ENCODE results near the gene PTP4A1. TPM values are rescaled to one million over a fixed set of nuclear protein-coding genes. Genes with fewer than 3 reads are reported as not detected.
A peak's percentile ranks its signal among the peaks of the same experiment; 100 is the strongest.

Gene PTP4A1
- total and polyA plus RNA-seq, 2 of the 13 experiments (the other 11 are each of a cell fraction or from before 2014, with no cell fraction given) = 141 to 376 TPM

- 0 out of 2 replicates have a peak, but pooled peaks have one; percentile 3 for TF ChIP-seq ZNF629 (CRISPR knock-in tag; conservative IDR thresholded peaks at IDR 0.05)
- TF ChIP-seq ZNF784 (CRISPR knock-in tag; IDR thresholded peaks at IDR 0.05; ENCODE audit: borderline replicate concordance) = peak; percentile 56; the same call in 1 of the 2 replicates
- no peak; the same call in none of the 2 replicates for TF ChIP-seq ZBTB43 (CRISPR knock-in tag; conservative IDR thresholded peaks at IDR 0.05)
- TF ChIP-seq RBAK (CRISPR knock-in tag; IDR thresholded peaks at IDR 0.05) = no peak
- no peak for TF ChIP-seq CHD2 (IDR thresholded peaks at IDR 0.05; ENCODE audit: low read depth, low read length)
- TF ChIP-seq ZNF841 (CRISPR knock-in tag; IDR thresholded peaks at IDR 0.05; ENCODE audit: borderline replicate concordance) = 0 out of 2 replicates have a peak, but pooled peaks have one; percentile 67
- TF ChIP-seq HDAC1 (CRISPR knock-in tag; IDR thresholded peaks at IDR 0.05) = peak; percentile 70
- TF ChIP-seq NR1H2 (CRISPR knock-in tag; IDR thresholded peaks at IDR 0.05; ENCODE audit: borderline replicate concordance, low read depth) = no peak
- TF ChIP-seq ARHGAP35 (CRISPR knock-in tag; IDR thresholded peaks at IDR 0.05; ENCODE audit: borderline replicate concordance) = peak; percentile 82
- TF ChIP-seq PAF1 (CRISPR knock-in tag; IDR thresholded peaks at IDR 0.05) = peak; percentile 66
- TF ChIP-seq SKI (IDR thresholded peaks at IDR 0.05; ENCODE audit: partially characterized antibody) = peak; percentile 65
- TF ChIP-seq ZNF354B (CRISPR knock-in tag; IDR thresholded peaks at IDR 0.05) = peak; percentile 85; the same call in 1 of the 2 replicates
- TF ChIP-seq KLF11 (CRISPR knock-in tag; IDR thresholded peaks at IDR 0.05) = peak; percentile 20; the same call in 1 of the 2 replicates
- no peak for TF ChIP-seq ATRX (CRISPR knock-in tag; IDR thresholded peaks at IDR 0.05; ENCODE audit: borderline replicate concordance)
- peak; percentile 77; the same call in 1 of the 2 replicates for TF ChIP-seq ELF3 (CRISPR knock-in tag; IDR thresholded peaks at IDR 0.05)
- TF ChIP-seq ZNF274 (CRISPR knock-in tag; IDR thresholded peaks at IDR 0.05) = no peak
- TF ChIP-seq NFE2L2 (IDR thresholded peaks at IDR 0.05; ENCODE audit: low read length) = no peak; the same call in 1 of the 2 replicates
- TF ChIP-seq SALL1 (CRISPR knock-in tag; IDR thresholded peaks at IDR 0.05) = peak; percentile 90
- peak; percentile 64 for TF ChIP-seq HNRNPLL (IDR thresholded peaks at IDR 0.05; ENCODE audit: low read depth, low read length, poor library complexity, severe bottlenecking)
- peak; percentile 93; the same call in 1 of the 2 replicates for TF ChIP-seq SPEN (CRISPR knock-in tag; IDR thresholded peaks at IDR 0.05; ENCODE audit: low read depth)
- TF ChIP-seq HNRNPK (IDR thresholded peaks at IDR 0.05; ENCODE audit: low read depth, low read length, poor library complexity, severe bottlenecking) = peak; percentile 87
- no peak for TF ChIP-seq GATAD1 (CRISPR knock-in tag; IDR thresholded peaks at IDR 0.05)
- TF ChIP-seq HBP1 (CRISPR knock-in tag; IDR thresholded peaks at IDR 0.05; ENCODE audit: low read depth) = peak; percentile 21; the same call in 1 of the 2 replicates
- TF ChIP-seq ZZZ3 (CRISPR knock-in tag; IDR thresholded peaks at IDR 0.05; ENCODE audit: borderline replicate concordance) = no peak; the same call in 1 of the 2 replicates
- TF ChIP-seq TOE1 (CRISPR knock-in tag; IDR thresholded peaks at IDR 0.05) = no peak
- TF ChIP-seq ZNF337 (CRISPR knock-in tag; IDR thresholded peaks at IDR 0.05; ENCODE audit: borderline replicate concordance, low read depth) = 0 out of 2 replicates have a peak, but pooled peaks have one; percentile 47
Observed at GRCh38 chr6:63572044-63572746, at the start of gene PTP4A1, which contains the start of gene LOC128125822 (continued).
